ENCODE measurements around the gene SH3PXD2A.
A peak's percentile ranks its signal among the peaks of the same experiment; 100 is the strongest.
"Not testable (repeated sequence)": the region's sequence is repeated elsewhere in the genome, so short reads cannot be mapped to it uniquely, and the experiment has no call there.

SH3PXD2A gene

DNA sequence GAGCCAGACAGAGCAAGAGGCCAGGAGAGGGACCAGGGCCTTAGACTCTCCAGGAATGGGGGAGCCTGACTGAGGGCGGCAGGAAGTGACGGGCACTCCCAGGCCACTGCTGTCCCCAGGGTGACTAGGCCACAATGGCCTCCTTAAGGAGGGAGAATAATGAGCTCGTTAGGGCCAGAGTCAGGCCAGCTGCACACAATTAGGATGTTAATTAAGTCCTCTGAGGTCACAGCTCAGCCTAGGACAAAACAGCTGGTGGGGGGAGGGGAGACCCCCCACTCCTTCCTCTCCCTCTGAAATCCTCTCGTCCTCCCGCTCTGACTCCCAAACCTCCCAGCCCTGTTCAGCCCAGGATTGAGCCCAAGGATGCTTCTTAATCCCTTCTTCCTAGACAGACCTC lies 218.9 kb downstream of the SH3PXD2A start:
- no peak for DNase-seq

- no peak for DNase-seq
Observed at GRCh38 chr10:103635580-103635979, 219.8 kb downstream of the SH3PXD2A start.

DNA sequence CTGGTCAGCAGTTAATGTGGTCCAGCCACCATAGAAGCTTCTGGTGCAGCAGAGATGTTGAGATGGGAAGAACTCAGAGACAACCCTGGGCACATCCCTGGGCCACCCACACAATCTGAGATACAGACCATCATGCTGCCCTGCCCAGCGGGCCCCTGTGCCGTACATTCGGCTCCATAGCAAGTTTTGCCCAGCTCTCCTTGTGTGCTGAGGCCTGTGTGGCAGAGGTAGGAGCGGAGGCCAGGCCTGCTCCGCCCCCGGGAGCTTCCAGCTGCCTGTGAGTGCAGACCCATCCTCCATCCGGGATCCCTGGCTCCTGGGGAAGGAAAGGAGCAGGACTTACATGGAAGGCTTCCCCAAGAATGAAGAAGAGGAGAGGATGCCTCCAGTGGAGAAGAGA lies 221.5 kb downstream of the SH3PXD2A start:
- no peak for DNase-seq

DNA sequence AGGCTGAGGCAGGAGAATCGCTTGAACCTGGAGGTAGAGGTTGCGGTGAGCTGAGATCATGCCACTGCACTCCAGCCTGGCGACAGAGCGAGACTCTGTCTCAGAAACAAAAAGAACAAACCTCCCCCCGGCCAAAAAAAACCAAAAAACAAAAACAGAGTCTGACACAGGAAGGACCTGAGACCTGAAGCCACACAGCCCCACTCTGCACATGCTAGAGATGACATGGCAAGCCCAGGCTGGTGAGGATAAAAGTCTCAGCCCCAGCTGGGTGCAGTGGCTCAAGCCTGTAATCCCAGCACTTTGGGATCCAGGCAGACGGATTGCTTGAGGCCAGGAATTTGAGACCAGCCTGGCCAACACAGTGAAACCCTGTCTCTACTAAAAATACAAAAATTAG lies 222.5 kb downstream of the SH3PXD2A start:
- not testable (repeated sequence) for DNase-seq

DNA sequence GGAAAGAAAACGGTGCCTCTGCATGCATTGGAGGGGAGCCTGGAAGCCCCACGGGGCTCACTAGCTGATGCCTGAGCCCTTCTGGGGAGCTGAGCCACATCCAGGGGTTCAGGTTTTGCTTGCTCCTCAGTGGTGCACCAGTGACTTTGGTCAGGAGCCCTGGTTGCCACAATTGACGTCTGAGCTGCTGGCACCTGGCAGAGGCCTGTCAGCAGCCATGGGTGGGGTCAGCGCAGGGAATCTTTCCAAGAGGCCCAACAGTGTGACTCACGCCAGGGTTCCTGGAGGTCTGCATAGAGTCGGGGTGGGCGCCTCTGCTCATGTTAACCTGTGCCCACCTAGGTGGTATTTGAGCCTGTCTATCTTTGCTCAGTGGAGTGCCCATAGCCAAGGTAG lies 223.1 kb downstream of the SH3PXD2A start:
- no peak for DNase-seq

GRCh38 chr10:103630156-103630555 lies 225.2 kb downstream of the SH3PXD2A start:
- no peak for DNase-seq

- no peak for DNase-seq
Observed at GRCh38 chr10:103629581-103629980, 225.8 kb downstream of the SH3PXD2A start.

GRCh38 chr10:103627893-103628292 lies 227.5 kb downstream of the SH3PXD2A start:
- DNase-seq, result no peak

GRCh38 chr10:103627111-103627892 lies 228.1 kb downstream of the SH3PXD2A start:
- peak; percentile 1 for DNase-seq

DNA sequence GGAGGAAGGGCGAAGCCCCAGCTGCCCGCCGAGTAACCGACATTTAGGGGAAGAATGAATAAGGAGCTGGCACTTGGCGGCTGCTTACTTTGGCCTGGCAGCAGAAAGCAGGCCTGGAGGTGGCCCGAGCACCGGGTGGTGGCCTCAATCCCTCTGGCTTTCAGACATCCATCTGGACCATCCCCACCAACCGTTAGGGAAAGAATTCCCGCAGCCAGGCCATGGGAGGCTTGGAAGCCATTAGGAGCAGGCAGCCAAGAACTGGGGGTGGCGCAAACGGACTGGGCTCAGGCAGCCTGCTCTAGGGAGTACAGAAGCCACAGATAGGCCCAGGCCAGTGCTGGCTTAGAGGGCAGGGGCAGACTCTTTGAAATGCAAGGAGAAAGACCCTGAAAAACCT lies 229.2 kb downstream of the SH3PXD2A start:
- DNase-seq, result no peak

DNA sequence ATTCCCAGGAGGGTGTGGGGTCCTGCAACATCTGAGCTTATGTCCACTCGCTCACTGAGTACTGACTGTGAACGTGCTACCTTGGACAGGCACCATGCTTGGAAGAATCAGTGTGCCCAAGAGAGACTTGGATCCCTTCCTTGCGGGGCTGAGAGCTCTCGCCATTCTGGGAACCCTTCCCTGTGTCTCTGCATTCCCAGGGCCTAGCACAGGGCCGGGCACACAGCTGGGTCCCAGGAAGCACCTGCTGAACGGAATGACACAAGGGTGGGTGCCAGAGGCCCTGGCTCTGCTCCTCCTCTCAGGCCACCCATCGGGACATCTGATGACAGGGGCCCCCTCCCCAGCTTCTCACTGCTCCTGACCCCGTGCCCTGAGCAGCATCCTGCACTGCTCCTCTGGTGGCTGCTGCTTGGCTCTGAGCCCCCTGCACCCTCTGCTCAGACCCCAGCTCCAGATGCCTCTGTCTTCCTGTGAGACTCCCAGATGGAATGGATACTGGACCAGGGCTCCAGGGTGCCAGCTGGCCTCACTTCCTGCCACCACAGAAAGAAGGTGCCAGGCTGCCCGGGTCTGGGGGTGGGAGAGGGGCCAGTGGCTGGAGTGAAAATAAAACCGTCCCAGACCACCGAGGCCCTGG lies 232.3 kb downstream of the SH3PXD2A start:
- DNase-seq, result no peak

DNA sequence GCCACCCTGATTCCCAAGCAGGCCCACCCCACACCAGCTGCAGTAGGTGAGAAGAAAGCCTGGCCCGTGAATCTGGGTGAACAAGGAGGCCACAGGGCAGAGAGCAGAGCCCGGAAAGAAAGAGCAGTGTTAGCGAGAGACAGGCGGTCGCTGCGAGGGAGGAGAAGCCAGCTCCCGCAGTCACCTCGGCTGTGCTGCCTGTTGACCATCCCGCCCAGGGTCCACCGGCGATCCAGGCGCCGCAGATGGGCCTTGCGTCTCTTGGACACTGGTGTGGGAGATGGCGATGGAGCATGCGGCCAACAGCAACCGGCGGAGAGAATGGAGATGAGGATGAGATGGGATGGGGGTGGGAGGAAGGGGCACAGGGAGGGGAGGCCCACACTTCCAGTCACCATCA lies 233.1 kb downstream of the SH3PXD2A start:
- DNase-seq, result no peak

DNA sequence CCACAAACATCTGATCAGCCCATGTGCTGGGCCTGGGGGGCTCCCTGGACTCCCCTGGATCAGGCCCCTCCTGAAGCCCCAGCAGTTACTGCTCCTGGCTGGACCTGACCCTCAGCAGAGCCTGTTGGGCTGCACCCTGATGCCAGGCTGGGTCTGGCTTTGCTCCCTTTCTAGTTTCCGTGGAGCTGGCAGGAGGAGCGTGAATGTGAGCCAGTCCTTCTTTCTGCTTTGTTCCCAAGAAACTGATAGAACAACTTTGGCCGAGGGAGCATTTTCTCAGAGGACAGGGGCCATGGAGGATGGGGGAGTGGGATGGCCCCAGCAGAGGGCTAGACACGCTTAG lies 233.6 kb downstream of the SH3PXD2A start:
- DNase-seq, result no peak

DNA sequence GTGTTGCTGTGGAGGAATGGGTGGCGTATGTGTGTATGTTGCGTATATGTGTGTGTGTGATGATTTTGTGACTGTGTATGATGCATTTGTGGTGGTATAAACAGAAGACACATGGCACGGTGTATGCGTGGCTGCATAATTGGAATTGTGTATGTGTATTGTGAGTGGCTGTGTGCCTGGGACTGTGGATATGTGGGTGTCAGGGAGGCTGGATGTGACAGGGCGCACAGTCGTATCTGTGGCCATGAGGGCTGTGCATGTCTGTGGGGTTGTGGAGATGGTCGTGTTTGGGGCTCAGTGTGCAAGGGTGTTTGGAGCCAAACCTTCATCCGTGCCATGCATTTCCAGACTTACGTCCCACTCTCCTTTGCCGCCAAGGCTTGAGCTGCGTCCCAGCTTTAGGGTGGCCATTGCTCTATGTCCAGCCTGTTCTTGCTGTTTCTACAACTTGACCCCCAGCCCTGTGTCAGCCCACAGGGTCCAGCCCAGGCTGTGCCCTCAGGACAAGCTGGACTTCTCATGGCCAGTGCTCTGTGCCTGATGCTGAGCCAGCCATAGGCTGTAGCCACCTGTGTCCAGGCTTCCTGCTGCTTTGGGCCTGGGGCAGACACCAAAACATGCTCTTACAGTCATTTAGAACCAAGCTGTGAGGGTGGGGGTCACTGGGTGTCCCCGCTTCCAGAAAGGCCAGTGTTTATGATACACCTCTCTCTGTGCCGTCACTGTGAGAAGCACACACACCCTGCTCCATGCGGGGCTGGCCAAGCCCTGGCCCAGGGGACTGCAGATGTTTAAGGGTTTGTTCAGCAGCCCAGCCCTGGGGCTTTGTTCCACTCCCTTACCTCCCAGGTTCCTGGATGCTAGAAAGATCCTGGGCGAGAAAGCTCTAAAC lies 234.2 kb downstream of the SH3PXD2A start:
- no peak for DNase-seq

DNA sequence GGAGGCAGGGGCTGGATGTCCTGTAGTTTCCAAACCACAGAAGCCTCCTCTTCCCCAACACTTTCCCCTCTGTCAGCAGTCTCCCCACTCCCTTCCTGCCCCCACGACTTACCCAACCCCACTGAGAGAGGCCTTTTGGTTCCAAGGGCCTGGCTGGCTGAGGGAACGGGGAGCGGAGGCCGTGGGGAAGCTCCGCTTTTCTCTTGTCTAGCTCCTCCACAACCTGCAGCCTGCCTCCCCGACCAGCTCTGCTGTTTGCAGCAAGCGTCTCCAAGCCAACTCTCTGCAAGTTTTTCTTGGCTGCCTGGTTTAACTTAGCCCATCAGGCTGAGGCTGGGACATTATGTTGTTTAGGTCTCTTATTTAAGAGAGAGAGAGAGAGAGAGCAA lies 235.0 kb downstream of the SH3PXD2A start:
- no peak for DNase-seq

GRCh38 chr10:103619424-103620351 lies 235.7 kb downstream of the SH3PXD2A start:
- no peak for DNase-seq

DNA sequence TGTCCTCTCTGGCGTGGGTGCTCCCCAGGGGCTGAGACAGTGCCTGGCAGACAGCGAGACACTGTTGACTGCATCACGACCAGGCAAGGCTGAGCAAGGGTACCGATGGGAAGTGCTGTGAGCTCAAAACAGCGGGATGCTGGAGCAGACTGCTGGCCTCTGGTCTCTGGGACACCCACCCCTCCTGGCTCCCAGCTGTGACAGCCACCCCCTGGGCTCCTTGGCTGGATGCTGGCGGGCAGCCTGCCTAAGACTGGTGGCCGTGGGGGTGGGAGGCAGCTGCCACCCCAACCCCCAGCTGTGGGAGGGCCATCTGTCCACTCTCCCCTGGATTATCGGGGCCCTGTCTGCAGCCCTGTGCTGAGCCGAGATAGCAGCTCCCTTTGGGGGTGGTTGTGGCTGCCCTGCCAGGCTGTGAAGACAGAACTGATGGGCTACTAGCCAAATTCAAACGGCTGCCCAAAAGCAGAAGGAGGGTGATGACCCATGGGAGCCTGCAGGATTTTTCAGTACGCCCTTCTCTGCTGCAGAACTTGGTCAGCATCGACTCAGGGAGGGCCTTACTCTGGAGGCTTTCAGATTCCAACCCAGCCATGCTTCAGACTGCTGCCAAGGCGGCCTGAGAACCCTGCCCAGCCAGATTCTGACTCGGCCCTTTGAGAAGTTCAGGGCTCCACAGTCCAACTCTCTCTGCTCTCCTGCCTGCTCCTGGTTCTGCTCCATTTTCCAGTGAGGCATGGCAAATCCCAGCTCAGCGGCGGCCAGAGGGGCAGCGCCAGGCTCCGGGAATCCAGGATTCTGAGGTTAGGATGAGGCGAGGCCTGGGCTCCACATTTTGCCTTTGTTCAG lies 236.6 kb downstream of the SH3PXD2A start:
- DNase-seq, result no peak

DNA sequence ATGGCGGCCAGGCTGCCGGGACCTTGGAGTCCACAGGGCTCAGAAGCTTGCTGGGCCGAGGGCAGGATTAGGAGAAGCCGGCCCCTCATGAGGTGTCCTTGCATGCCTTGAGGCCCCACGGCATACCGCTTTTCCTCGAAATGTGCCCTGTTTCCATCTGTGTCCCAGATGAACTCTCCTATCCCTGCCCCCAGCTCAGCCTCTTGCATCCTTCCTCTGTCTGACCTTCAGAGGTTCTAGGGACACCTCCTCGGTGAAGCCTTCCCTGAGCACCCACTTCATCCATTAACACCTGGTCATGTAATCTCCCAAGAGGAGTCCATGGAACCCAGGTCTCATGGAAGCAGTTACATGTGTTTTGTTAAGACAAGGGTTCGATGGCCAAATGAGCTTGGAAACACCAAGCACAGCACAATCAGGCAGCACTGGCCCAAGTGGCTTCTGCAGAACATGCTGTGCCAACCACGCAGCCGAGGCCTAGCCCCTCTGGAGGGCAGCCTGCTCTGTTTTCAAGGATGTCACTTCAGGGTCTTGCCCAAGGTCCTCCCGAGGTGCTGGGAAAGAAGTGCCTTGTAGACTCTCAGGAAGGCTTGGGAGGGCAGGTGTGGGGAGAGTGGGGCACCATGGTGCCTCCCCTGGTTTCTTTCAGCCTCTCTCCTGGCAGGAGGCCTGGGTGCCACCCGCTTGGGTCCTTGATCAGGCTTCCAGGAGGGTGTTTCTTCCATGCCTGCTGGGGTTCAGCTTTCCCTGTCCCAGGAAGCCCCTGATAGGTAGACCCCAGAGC lies 237.6 kb downstream of the SH3PXD2A start:
- no peak for DNase-seq

DNA sequence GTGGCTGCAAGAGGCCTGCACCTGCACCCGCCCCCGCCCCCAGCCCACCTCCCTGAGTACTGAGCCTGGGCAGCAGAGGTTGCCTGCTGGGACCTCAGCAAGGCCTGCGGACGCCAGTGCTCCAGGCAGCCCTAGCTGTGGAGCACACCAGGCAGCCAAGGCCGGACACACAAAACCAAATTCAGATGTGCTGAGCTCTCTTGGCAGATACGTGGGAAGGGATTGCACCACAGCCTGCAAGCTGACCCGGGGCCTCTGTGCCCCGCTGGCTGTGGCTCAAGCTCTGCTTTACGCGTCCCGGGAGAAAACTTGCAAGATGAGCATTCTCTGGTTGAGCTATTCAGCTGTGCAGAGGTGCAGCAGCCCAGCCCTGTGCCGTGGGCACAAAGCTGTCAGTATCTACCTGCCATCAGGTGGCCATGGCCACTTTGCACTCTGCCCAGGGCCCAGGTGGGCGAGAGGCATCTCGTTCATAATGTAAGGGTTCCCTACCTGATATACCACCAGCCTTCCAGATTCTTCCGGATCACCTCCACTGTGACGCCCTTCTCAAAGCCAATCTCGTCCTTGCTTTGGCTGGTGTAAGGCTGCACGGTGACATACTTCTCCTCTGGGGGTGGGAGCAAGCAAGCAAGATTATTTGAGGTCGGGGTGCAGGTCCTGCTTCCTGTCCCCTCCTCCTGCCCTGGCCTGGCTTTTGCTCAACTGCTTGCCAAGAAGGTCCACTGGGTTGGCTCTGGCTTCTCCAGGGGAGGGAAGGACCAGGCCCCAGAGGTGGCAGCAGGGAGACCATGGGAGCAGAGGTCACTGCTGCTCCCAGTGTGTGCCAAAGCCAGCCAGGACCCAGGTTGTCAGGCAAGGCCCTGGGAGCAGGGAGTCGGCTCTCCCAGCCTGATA lies 238.4 kb downstream of the SH3PXD2A start:
- no peak for DNase-seq
